DMS53 treated with DMSO at 0.1 percent for 48 hours (cell line): ENCODE results near the gene ETFBKMT.
A peak's percentile ranks its signal among the peaks of the same experiment; 100 is the strongest.
"Not testable (repeated sequence)": the region's sequence is repeated elsewhere in the genome, so short reads cannot be mapped to it uniquely, and the experiment has no call there.

Experiments
- DNase-seq: peaks from one replicate; lab custom pipeline; 2025; ENCODE audit not compliant: unreplicated experiment; lab: John Stamatoyannopoulos, UW

ETFBKMT gene

GRCh38 chr12:31655208-31655607 lies 4.3 kb upstream of the ETFBKMT start:
- no peak for DNase-seq

- DNase-seq: no peak
These were observed 3.7 kb upstream of the ETFBKMT start for GRCh38 chr12:31655792-31656191.

DNA sequence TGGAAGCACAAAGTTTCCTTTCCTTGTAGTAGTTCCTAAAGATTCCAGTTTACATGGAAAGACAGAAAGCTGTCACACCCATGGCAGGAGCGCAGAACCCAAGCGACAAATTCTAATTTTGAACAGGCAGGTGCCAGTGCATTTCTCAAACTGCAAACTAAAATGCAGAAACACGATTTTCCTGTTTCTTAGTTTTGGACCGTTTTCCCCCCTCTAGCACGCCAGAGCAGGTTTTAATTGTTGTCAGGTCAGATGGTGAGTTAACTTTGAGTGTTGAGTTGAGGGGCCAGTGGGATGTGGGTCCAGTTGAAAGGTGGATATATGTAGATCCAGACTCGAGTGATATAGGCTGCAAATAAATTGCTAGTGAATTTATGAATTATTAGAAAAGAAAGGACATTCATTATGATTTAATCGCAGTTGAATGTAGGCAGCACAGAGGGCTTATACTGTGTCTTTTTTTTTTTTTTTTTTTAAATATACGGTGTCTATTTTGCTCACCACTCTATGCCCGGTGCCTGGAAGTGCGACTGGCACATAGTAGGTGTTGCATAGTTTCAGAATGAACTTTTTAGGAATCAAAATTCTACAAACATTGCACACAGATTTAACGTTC lies 909 bp upstream of the ETFBKMT start:
- DNase-seq: no peak

DNA sequence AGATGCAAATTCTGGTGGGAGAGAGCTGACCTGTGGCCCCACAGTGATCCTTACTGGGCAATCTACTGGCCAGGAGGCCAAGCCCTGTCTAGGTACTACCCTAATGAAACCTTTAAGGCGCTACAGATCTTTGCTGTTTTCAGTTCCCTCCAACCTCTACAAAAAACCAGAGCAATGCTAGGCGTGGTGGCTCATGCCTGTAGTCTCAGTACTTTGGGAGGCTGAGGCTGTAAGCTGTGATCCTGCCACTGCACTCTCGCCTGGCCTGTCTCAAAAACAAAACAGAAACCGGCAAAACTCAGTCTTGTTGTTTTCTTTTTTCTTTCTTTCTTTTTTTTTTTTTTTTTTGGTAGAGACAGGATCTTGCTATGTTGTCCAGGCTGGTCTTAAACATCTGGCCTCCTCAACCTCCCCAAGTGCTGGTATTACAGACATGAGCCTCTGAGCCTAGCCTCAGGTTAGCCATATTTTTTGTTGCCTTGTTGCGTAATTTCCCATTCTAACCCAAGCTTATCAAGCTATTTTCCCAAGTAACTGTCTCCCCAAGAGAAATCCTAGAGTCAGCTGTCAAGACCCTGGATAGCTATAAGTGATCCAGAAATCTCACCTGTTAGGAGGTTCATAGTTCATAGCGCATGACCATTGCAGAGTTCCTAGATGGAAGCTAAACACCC lies 2.8 kb downstream of the ETFBKMT start:
- no peak for DNase-seq

DNA sequence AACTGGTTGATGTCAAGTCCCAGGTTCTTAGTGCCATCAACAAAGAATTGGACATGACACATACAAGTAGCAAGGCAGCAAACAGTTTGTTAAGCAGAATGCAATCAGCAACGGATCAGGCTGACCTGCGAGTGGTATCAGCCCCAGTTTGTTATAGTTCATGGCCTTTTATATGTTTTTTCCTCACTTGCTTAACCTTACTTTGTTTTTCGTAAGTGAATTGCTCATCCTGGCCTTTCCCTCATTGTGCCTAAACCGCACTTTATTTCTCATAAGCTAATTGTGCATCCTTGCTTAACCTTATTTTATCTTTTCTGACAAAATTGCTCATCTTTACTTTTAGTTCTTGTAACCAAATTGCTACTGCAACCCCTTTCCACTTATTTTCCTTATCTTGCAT lies 4.1 kb downstream of the ETFBKMT start:
- no peak for DNase-seq

DNA sequence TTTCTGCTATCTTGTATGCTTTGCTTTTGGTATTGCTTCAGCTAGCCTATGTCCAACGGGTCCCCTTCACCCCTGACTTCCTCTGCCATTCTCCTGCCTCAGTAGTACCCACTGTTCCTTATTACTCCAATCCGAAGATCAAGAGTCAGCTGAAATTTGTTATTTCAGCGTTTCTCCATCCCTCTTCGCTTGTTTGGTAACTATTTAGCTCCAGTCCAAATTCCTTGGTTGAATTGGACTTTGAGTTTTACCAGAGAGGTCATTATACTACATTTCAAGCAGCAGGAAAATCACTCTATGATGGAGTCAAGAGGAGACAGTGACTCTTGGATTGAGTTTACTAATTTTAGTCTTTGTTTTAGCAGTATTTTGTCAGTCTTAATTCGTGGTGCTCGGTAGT lies 4.5 kb downstream of the ETFBKMT start:
- DNase-seq: no peak

GRCh38 chr12:31669020-31669419 lies 9.5 kb downstream of the ETFBKMT start:
- DNase-seq: no peak

- not testable (repeated sequence) for DNase-seq
These were observed 10.1 kb downstream of the ETFBKMT start for GRCh38 chr12:31669582-31669981.

- no peak for DNase-seq
These were observed 13.0 kb downstream of the ETFBKMT start for GRCh38 chr12:31672521-31672920.

DNA sequence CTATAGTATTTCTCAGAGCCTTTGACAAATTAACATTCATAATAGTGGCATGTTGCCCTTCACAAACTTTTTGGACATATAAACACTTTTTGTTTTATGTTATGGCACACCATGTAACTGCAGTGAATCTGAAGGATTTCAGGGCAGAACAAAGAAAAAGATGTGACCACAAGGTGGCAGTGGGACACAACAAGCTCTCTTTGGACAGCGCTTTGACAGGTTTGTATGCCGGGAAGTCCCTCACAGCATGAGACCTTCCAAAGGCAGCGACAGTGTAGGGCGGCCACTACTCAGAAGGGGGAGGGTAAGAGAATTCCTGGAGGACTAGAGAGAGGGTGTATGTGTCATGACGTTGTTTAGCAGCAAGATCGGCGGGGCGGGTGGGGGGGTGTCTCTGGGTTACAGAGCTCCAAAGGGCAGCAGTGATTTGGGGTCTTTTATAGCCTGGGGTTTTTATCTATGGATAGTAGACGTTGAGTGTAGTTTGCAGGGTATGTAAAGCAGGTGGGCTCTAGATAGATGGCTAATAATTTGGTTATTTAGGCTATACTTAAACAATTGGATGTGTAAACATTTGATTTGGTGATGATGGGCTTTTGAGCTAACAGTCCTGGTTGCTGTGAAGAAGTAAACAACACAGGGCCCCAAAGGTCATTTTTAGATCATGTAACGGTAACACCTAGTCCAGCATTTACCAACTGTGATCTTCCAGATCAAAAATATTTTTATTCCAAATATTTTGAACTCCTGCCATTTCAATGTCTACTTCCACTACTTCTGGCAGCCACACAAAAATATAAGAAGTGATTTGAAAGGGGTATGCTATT lies 22.9 kb downstream of the ETFBKMT start:
- peak; percentile 93 for DNase-seq

GRCh38 chr12:31685801-31686200 lies 26.3 kb downstream of the ETFBKMT start:
- DNase-seq: no peak

GRCh38 chr12:31687101-31687527 lies 27.6 kb downstream of the ETFBKMT start:
- no peak for DNase-seq

DNA sequence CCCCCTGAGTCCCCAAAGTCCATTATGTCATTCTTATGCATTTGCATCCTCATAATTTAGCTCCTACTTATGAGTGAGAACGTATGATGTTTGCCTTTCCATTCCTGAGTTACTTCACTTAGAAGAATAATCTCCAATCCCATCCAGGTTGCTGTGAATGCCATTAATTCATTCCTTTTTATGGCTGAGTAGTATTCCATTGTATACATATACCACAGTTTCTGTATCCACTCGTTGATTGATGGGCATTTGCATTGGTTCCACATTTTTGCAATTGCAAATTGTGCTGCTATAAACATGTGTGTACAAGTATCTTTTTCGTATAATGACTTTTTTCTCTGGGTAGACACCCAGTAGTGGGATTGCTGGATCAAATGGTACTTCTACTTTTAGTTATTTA lies 30.4 kb downstream of the ETFBKMT start:
- not testable (repeated sequence) for DNase-seq

DNA sequence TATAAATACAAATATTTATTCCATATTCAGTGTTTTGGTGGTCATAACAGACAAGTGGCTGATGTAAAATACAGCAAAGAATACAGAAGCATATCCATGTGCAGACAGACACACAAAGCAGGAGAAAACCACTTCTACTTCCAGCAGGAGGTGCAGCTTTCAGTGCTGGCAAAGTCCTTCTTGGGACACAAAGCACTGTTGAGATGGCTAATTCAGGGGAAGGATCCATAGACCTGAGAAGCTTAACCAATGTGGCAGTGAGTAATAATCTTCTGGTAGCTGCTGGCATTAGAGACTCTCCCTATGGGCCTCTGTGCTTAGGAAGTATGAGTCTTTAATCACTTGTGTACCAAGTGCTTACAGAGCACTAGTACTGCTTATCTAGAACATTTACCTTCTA lies 42.6 kb downstream of the ETFBKMT start:
- peak; percentile 34 for DNase-seq

- no peak for DNase-seq
These were observed 46.1 kb downstream of the ETFBKMT start for GRCh38 chr12:31705621-31706020.

DNA sequence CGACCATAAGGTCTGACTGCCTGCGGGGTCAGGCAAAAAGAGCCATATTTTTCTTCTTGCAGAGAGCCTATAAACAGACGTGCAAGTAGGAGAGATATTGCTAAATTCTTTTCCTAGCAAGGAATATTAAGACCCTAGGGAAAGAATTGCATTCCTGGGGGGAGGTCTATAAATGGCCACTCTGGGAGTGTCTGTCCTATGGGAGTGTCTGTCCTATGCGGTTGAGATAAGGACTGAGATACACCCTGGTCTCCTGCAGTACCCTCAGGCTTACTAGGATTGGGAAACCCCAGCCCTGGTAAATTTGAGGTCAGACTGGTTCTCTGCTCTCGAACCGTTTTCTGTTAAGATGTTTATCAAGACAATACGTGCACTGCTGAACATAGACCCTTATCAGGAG lies 48.6 kb downstream of the ETFBKMT start:
- not testable (repeated sequence) for DNase-seq

DNA sequence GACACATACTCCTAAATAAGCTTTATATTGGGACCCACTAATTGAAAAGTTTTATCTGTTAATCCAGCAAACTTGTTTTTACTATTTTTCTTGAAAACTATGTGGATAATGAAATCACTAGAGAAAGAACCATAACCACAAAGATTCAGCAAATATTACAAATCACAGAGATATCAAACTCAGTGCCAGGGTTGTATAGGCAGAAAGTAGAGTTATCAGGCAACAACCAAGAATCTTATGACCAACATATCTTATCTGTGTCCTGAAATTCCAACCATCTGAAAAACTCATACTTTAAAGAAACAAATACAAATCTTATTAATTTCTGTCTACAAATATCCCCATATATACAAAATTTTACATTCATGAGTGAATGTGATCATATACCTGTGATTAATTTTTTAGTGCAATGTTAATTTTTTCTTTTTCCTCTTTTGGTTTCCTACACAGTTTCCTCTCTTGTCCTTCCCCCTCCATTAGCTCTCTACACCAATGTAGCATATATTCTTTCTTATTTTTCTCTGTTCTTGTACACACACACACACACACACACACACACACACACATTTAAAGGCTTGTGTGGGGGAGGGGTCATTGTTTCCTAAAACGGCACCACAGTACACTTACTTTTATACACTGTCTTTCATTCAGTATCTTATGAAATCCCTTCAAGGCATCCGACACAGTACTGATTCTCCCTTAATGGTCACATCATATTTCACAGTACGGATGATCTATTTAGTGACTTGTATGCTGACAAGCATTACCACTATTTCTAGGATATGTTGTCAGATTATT lies 50.7 kb downstream of the ETFBKMT start:
- DNase-seq: no peak

- no peak for DNase-seq
These were observed 53.4 kb downstream of the ETFBKMT start for GRCh38 chr12:31712877-31713276.

GRCh38 chr12:31714406-31715271 lies 55.2 kb downstream of the ETFBKMT start:
- no peak for DNase-seq

DNA sequence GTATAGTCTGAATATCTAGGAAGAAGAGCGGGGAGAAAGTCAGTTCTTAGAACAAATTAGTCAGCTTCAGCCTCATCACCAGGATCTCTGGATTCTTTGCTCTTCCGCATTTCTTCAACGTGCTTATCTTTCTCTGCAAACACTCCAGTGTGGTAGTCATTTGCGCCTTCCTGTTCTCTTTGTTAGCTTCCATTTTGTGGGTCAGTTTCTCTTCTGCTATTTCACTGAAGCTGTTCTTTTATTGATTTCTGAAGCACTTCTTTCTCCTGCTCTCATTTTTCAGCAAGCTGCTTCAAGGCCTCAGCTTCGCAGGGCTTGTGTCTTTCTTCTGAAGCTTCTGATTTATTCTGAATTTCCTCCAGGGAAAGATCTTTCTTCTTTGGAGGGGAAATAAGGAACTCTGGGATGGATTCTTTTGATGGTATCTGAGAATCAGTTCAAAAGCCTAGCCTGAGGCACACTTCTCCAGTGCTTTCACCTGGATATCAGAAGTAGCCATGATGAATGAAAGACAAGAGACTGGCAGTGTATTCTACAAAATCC lies 55.9 kb downstream of the ETFBKMT start:
- DNase-seq: peak; percentile 88
